HG02938 (cell line): Measurements from ENCODE around the gene SSX2IP.
"Not testable (repeated sequence)": the region's sequence is repeated elsewhere in the genome, so short reads cannot be mapped to it uniquely, and the experiment has no call there.

Experiments used
- ATAC-seq: cut with Tn5 transposase; IDR thresholded peaks from one replicate; pipeline ENCODE4 v1.9.1; 2021; ENCODE audit warnings: mild to moderate bottlenecking, moderate library complexity; ENCODE audit not compliant: unreplicated experiment

SSX2IP gene

DNA sequence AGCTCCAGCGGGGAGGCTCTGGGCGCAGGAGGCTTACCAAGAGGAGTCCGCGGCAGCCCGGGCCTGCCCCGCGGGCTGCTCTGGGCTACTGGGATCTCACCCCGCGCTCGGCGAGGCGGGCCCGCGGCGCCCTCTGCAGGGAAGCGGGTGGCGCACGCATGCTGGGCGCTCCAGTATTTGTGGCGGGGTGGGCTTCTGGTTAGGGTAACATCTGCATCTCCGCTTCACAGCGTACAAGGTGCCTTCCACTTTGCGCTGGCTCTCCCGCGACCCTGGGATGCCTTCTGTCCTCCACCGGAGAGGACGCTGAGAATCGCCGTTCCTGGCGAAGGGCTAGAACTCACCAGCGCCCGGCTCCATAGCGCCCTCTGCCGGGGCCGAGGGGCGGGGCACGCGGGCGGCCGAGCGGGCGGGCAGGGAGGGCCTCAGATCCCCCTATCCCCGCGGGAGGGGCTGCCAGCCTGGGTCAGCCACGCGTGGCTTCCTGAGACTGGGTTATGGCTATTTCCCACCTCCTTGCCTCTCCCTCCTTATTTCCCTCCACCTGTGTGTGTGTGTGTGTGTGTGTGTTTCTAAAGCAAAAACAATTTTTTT is 69.4 kb downstream of the SSX2IP start:
- peak; percentile 87 for ATAC-seq

- no peak for ATAC-seq
Measured at GRCh38 chr1:84619383-84620102, 70.7 kb downstream of the SSX2IP start.

DNA sequence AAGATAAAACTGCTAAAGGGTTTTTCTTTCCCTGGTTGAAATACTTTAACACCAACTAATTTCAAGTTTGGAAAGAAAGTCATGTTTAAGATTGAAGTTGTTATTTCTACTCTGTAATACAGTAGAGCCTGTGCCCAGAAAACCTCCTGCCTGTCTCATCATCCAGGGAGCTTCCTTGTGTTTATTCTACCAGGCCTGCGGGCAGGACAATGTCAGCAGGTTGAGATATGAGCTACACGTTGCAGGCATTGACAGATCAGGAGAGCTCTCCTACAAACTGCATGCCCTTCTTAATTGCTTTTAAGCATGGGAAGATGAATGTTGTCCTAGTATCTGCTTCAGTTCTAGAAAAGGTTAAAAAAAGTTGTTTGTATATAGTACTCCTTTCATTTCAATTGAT is 72.9 kb downstream of the SSX2IP start:
- no peak for ATAC-seq

DNA sequence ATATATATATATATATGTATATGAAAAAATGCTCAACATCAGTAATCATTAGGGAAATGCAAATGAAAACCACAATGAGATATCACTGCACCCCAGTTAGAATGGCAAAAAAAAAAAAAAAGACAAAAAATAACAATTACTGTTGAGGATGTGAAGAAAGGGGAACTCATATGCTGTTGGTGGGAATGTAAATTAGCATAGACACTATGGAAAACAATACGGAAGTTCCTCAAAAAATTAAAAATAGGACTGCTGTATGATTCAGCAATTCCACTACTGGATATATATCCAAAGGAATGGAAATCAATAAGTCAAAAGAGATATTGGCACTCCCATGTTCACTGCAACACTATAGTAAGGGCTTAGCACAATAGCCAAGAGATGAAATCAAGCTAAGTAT is 74.5 kb downstream of the SSX2IP start:
- no peak for ATAC-seq

GRCh38 chr1:84613887-84614286 is 76.4 kb downstream of the SSX2IP start:
- no peak for ATAC-seq

- ATAC-seq, result no peak
Measured at GRCh38 chr1:84613026-84613425, 77.2 kb downstream of the SSX2IP start.

GRCh38 chr1:84611796-84612195 is 78.5 kb downstream of the SSX2IP start:
- ATAC-seq, result no peak

GRCh38 chr1:84611091-84611490 is 79.2 kb downstream of the SSX2IP start:
- no peak for ATAC-seq

DNA sequence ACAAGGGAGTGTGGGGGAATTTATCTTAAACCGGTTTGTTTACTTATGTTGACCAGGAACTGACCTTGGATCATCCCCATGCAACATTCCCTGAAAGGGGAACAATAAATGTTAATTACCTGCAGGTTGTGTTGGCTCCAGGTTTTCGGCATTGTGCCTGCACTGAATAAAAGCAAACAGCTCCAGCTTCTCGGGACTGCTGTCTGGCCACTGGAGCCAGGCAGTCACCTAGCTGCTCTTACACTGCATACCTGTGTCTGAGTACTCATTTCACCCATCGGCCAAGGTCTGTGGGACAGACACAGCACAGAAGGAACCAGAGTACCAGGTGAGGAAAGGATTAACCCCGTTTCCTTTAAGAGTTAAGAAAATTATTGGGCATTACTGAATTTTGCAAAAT is 83.3 kb downstream of the SSX2IP start:
- no peak for ATAC-seq

GRCh38 chr1:84605157-84605556 is 85.1 kb downstream of the SSX2IP start:
- ATAC-seq, result no peak

DNA sequence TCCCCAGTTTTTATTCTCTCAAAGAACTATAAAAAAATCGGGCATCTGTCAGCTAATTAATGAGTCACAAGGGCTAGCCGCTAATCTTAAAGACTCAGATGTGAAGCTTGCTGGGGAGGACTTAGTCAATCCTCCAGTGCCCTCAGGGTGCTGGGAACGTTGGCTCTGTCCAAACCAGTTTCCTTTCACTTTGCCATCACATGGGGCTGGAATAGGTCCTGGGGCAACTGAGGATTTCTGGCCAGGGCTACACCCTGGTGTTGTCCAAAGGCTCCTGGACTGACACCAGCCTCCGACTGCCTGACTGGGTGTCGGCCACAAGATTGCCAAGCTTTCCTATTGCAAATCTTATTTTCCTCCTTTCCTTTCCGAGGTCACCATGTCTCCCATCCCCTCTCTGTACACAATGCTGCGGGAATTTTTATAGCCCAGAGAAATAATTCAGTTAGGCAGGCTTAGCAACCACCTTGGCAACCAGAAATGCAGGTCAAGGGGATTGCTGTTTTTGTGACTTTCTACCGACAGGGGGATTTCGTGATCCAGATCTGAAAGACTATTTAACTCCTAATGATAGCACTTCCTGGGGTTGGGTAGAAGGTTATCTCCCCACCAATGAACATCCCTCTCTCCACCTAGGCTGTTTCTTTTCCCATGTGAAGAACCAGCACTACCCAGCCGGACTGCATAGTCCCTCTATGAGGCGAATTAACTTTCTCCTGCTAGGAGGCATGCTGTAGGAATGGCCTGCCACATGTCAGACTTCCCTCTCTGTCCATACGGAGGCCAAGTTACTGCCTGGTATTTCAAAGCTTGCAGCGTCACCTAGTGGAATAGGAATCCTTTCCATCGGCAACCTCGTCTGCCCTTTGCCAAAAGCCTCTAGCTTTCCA is 86.1 kb downstream of the SSX2IP start:
- ATAC-seq, result no peak

DNA sequence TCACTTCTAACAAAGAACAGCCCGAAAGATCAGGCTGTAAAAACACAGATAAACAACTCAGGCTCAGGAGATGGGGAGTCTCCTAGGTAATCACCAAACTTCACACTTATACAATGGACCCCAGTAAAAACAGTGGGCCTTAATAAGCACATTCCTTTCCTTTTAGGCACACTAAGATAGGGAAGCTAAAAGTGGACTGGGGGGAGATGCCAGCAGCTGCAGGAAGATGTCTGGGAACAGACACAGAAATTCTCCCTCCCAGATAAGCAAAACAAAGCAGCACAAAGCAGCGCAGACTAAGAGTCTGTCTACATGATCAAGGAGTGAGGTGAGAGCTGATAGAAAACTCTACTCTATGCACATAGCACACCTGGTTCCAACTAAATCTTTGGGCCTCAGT is 87.0 kb downstream of the SSX2IP start:
- no peak for ATAC-seq

GRCh38 chr1:84600796-84601195 is 89.5 kb downstream of the SSX2IP start:
- no peak for ATAC-seq

GRCh38 chr1:84598846-84599741 is 91.2 kb downstream of the SSX2IP start:
- ATAC-seq, result peak; percentile 79

- ATAC-seq, result no peak
Measured at GRCh38 chr1:84598418-84598817, 91.8 kb downstream of the SSX2IP start.

- ATAC-seq, result no peak
Measured at GRCh38 chr1:84597011-84597410, 93.2 kb downstream of the SSX2IP start.

GRCh38 chr1:84594959-84595358 is 95.3 kb downstream of the SSX2IP start:
- not testable (repeated sequence) for ATAC-seq
